Measurements from ENCODE around the gene TAL2. TPM values are rescaled to one million over a fixed set of nuclear protein-coding genes. Genes with fewer than 3 reads are reported as not detected.

Gene TAL2
- total and polyA plus RNA-seq, 2 donors from 2014 or later: 0.98 TPM; not detected in 1

- Histone ChIP-seq H3K27me3 (ENCODE audit: control insufficient read depth, insufficient read depth, low read length) (no peaks in the 10 kb centered on the region), H3K27ac (ENCODE audit: low read depth in 2 of 2, low read length in 2 of 2) (no peak overlapping the region), H3K9me3 (ENCODE audit: control insufficient read depth in 2 of 3, insufficient read depth in 1 of 3, low read length in 3 of 3) (no peaks in the 10 kb centered on the region), H3K4me3 (ENCODE audit: low read length in 3 of 3) (no peak overlapping the region), H3K36me3 (ENCODE audit: control insufficient read depth in 2 of 3, insufficient read depth in 3 of 3, low read length in 3 of 3) (no peaks in the 10 kb centered on the region), H3K9ac (ENCODE audit: low read length in 3 of 3) (no peak overlapping the region), H3K4me1 (ENCODE audit: control insufficient read depth in 2 of 3, insufficient read depth in 2 of 3, low read depth in 1 of 3, low read length in 3 of 3) (no peaks in the 10 kb centered on the region)
- FAIRE-seq: no peak
- intact Hi-C loops (cut with DNase I): no loop called here
- DNase-seq: no peak
- no peak for TF ChIP-seq CTCF (IDR thresholded peaks at IDR 0.05; ENCODE audit: borderline replicate concordance, extremely low read depth, insufficient read depth)
These were observed 8.1 kb downstream of the TAL2 start for GRCh38 chr9:105670315-105670714.

- intact Hi-C loops (cut with DNase I): no loop called here
- H3K4me3 ChIP-seq (ENCODE audit: low read length in 3 of 3): no peak overlapping the region
- no peak overlapping the region for H3K27ac ChIP-seq (ENCODE audit: low read depth in 2 of 2, low read length in 2 of 2)
- no peaks in the 10 kb centered on the region for H3K9me3 ChIP-seq (ENCODE audit: control insufficient read depth in 2 of 3, insufficient read depth in 1 of 3, low read length in 3 of 3)
- DNase-seq (no peak), FAIRE-seq (no peak)
- H3K4me1 ChIP-seq (ENCODE audit: control insufficient read depth in 2 of 3, insufficient read depth in 2 of 3, low read depth in 1 of 3, low read length in 3 of 3): no peaks in the 10 kb centered on the region
- H3K27me3 ChIP-seq (ENCODE audit: control insufficient read depth, insufficient read depth, low read length): no peaks in the 10 kb centered on the region
- TF ChIP-seq CTCF (IDR thresholded peaks at IDR 0.05; ENCODE audit: borderline replicate concordance, extremely low read depth, insufficient read depth): no peak
- no peaks in the 10 kb centered on the region for H3K36me3 ChIP-seq (ENCODE audit: control insufficient read depth in 2 of 3, insufficient read depth in 3 of 3, low read length in 3 of 3)
- no peak overlapping the region for H3K9ac ChIP-seq (ENCODE audit: low read length in 3 of 3)
These were observed 8.5 kb downstream of the TAL2 start for GRCh38 chr9:105670775-105671174.

- no peak for TF ChIP-seq CTCF (IDR thresholded peaks at IDR 0.05; ENCODE audit: borderline replicate concordance, extremely low read depth, insufficient read depth)
- H3K9ac ChIP-seq (ENCODE audit: low read length in 3 of 3): no peak overlapping the region
- no peaks in the 10 kb centered on the region for H3K36me3 ChIP-seq (ENCODE audit: control insufficient read depth in 2 of 3, insufficient read depth in 3 of 3, low read length in 3 of 3)
- DNase-seq (no peak), FAIRE-seq (no peak)
- H3K9me3 ChIP-seq (ENCODE audit: control insufficient read depth in 2 of 3, insufficient read depth in 1 of 3, low read length in 3 of 3): no peaks in the 10 kb centered on the region
- H3K4me3 ChIP-seq (ENCODE audit: low read length in 3 of 3): no peak overlapping the region
- intact Hi-C loops (cut with DNase I): no loop called here
- no peaks in the 10 kb centered on the region for H3K4me1 ChIP-seq (ENCODE audit: control insufficient read depth in 2 of 3, insufficient read depth in 2 of 3, low read depth in 1 of 3, low read length in 3 of 3)
- no peaks in the 10 kb centered on the region for H3K27me3 ChIP-seq (ENCODE audit: control insufficient read depth, insufficient read depth, low read length)
- H3K27ac ChIP-seq (ENCODE audit: low read depth in 2 of 2, low read length in 2 of 2): no peak overlapping the region
These were observed 10.5 kb downstream of the TAL2 start for GRCh38 chr9:105672711-105673234.

GRCh38 chr9:105673850-105674387, 11.7 kb downstream of the TAL2 start:
- no peak overlapping the region for H3K9ac ChIP-seq (ENCODE audit: low read length in 3 of 3)
- H3K36me3 ChIP-seq (ENCODE audit: control insufficient read depth in 2 of 3, insufficient read depth in 3 of 3, low read length in 3 of 3): no peaks in the 10 kb centered on the region
- H3K9me3 ChIP-seq (ENCODE audit: control insufficient read depth in 2 of 3, insufficient read depth in 1 of 3, low read length in 3 of 3): no peaks in the 10 kb centered on the region
- intact Hi-C loops (cut with DNase I): no loop called here
- no peak overlapping the region for H3K27ac ChIP-seq (ENCODE audit: low read depth in 2 of 2, low read length in 2 of 2)
- H3K27me3 ChIP-seq (ENCODE audit: control insufficient read depth, insufficient read depth, low read length): no peaks in the 10 kb centered on the region
- H3K4me3 ChIP-seq (ENCODE audit: low read length in 3 of 3): no peak overlapping the region
- FAIRE-seq (no peak), DNase-seq (no peak)
- TF ChIP-seq CTCF (IDR thresholded peaks at IDR 0.05; ENCODE audit: borderline replicate concordance, extremely low read depth, insufficient read depth): no peak
- H3K4me1 ChIP-seq (ENCODE audit: control insufficient read depth in 2 of 3, insufficient read depth in 2 of 3, low read depth in 1 of 3, low read length in 3 of 3): peaks cover 0 to 7% (median 0%) of the 10 kb centered on the region in 3 donors

Measured in kidney (tissue), 14 donors.